Measurements from ENCODE around the gene DCLRE1C. TPM values are rescaled to one million over a fixed set of nuclear protein-coding genes. Genes with fewer than 3 reads are reported as not detected.
A peak's percentile ranks its signal among the peaks of the same experiment; 100 is the strongest.
"Not testable (repeated sequence)": the region's sequence is repeated elsewhere in the genome, so short reads cannot be mapped to it uniquely, and the experiment has no call there.

Gene DCLRE1C
- 7.5 TPM in 2 replicates for polyA plus RNA-seq
- 12.3 and 13.1 TPM in 2 replicates for polyA minus RNA-seq

GRCh38 chr10:14954001-14954770 is at the start of gene DCLRE1C:
Gene DCLRE1C, minus strand, starts transcription at chr10:14954096. Its CDS starts 86 bp downstream, at chr10:14954010.
- Histone ChIP-seq H3K9me2 (ENCODE audit: insufficient read depth, low read length) (no peaks in the 10 kb centered on the region), H3K79me2 (replicated peaks; ENCODE audit: insufficient read depth, low read length) (no peaks in the 10 kb centered on the region), H3K9ac (ENCODE audit: low read length) (peak within 1 kb of the TSS; percentile 64), H3K4me3 (ENCODE audit: low read length) (peak within 1 kb of the TSS; percentile 87), H3K4me2 (ENCODE audit: low read length) (peak within 1 kb of the TSS; percentile 66), H2AFZ (ENCODE audit: low read depth, low read length) (peak within 1 kb of the TSS; percentile 81), H3K27me3 (ENCODE audit: insufficient read depth, low read depth, low read length) (no peaks in the 10 kb centered on the region), H3K27ac (ENCODE audit: low read length) (peak within 1 kb of the TSS; percentile 25), H3F3A (ENCODE audit: insufficient read depth, low read length, poor library complexity, severe bottlenecking) (no peaks in the 10 kb centered on the region), H3K36me3 (ENCODE audit: insufficient read depth, low read length) (no peaks in the 10 kb centered on the region), H4K20me1 (ENCODE audit: insufficient read depth) (no peaks in the 10 kb centered on the region), H3K9me3 (ENCODE audit: low read length) (no peaks in the 10 kb centered on the region)
- no peak for TF ChIP-seq EP300 (conservative IDR thresholded peaks at IDR 0.05; ENCODE audit: poor library complexity, severe bottlenecking)
- TF ChIP-seq SMC3 (conservative IDR thresholded peaks at IDR 0.05; ENCODE audit: poor library complexity): peak; percentile 11
- peak; percentile 98 for TF ChIP-seq MXI1 (conservative IDR thresholded peaks at IDR 0.05; ENCODE audit: poor library complexity, severe bottlenecking)
- TF ChIP-seq, protein P1, sequence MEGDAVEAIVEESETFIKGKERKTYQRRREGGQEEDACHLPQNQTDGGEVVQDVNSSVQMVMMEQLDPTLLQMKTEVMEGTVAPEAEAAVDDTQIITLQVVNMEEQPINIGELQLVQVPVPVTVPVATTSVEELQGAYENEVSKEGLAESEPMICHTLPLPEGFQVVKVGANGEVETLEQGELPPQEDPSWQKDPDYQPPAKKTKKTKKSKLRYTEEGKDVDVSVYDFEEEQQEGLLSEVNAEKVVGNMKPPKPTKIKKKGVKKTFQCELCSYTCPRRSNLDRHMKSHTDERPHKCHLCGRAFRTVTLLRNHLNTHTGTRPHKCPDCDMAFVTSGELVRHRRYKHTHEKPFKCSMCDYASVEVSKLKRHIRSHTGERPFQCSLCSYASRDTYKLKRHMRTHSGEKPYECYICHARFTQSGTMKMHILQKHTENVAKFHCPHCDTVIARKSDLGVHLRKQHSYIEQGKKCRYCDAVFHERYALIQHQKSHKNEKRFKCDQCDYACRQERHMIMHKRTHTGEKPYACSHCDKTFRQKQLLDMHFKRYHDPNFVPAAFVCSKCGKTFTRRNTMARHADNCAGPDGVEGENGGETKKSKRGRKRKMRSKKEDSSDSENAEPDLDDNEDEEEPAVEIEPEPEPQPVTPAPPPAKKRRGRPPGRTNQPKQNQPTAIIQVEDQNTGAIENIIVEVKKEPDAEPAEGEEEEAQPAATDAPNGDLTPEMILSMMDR (IDR thresholded peaks at IDR 0.05; ENCODE audit: poor library complexity, severe bottlenecking): peak; percentile 14
- no peak for TF ChIP-seq EZH2 (IDR thresholded peaks at IDR 0.05; ENCODE audit: borderline replicate concordance, insufficient read depth, low read length, poor library complexity, severe bottlenecking)
- no peak for TF ChIP-seq RAD21 (conservative IDR thresholded peaks at IDR 0.05)
- TF ChIP-seq POLR2AphosphoS5 (IDR thresholded peaks at IDR 0.05): peak; percentile 7

- Histone ChIP-seq H3K9me3 (ENCODE audit: low read length) (no peaks in the 10 kb centered on the region), H3K79me2 (replicated peaks; ENCODE audit: insufficient read depth, low read length) (no peaks in the 10 kb centered on the region), H3K9me2 (ENCODE audit: insufficient read depth, low read length) (no peaks in the 10 kb centered on the region), H3K27ac (ENCODE audit: low read length) (no peak overlapping the region), H3F3A (ENCODE audit: insufficient read depth, low read length, poor library complexity, severe bottlenecking) (no peaks in the 10 kb centered on the region), H2AFZ (ENCODE audit: low read depth, low read length) (no peak overlapping the region), H3K4me3 (ENCODE audit: low read length) (no peak overlapping the region), H4K20me1 (ENCODE audit: insufficient read depth) (no peaks in the 10 kb centered on the region), H3K27me3 (ENCODE audit: insufficient read depth, low read depth, low read length) (no peaks in the 10 kb centered on the region), H3K4me2 (ENCODE audit: low read length) (no peak overlapping the region), H3K9ac (ENCODE audit: low read length) (no peak overlapping the region), H3K36me3 (ENCODE audit: insufficient read depth, low read length) (no peaks in the 10 kb centered on the region)
- TF ChIP-seq, protein P2, sequence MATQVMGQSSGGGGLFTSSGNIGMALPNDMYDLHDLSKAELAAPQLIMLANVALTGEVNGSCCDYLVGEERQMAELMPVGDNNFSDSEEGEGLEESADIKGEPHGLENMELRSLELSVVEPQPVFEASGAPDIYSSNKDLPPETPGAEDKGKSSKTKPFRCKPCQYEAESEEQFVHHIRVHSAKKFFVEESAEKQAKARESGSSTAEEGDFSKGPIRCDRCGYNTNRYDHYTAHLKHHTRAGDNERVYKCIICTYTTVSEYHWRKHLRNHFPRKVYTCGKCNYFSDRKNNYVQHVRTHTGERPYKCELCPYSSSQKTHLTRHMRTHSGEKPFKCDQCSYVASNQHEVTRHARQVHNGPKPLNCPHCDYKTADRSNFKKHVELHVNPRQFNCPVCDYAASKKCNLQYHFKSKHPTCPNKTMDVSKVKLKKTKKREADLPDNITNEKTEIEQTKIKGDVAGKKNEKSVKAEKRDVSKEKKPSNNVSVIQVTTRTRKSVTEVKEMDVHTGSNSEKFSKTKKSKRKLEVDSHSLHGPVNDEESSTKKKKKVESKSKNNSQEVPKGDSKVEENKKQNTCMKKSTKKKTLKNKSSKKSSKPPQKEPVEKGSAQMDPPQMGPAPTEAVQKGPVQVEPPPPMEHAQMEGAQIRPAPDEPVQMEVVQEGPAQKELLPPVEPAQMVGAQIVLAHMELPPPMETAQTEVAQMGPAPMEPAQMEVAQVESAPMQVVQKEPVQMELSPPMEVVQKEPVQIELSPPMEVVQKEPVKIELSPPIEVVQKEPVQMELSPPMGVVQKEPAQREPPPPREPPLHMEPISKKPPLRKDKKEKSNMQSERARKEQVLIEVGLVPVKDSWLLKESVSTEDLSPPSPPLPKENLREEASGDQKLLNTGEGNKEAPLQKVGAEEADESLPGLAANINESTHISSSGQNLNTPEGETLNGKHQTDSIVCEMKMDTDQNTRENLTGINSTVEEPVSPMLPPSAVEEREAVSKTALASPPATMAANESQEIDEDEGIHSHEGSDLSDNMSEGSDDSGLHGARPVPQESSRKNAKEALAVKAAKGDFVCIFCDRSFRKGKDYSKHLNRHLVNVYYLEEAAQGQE (IDR thresholded peaks at IDR 0.05; ENCODE audit: borderline replicate concordance): no peak
- TF ChIP-seq POLR2AphosphoS5 (IDR thresholded peaks at IDR 0.05): no peak
- TF ChIP-seq EP300 (conservative IDR thresholded peaks at IDR 0.05; ENCODE audit: poor library complexity, severe bottlenecking): no peak
- TF ChIP-seq RAD21 (conservative IDR thresholded peaks at IDR 0.05): no peak
- TF ChIP-seq EZH2 (IDR thresholded peaks at IDR 0.05; ENCODE audit: borderline replicate concordance, insufficient read depth, low read length, poor library complexity, severe bottlenecking): no peak
- TF ChIP-seq, protein P1 (IDR thresholded peaks at IDR 0.05; ENCODE audit: poor library complexity, severe bottlenecking): no peak
- no peak for TF ChIP-seq SMC3 (conservative IDR thresholded peaks at IDR 0.05; ENCODE audit: poor library complexity)
- TF ChIP-seq MXI1 (conservative IDR thresholded peaks at IDR 0.05; ENCODE audit: poor library complexity, severe bottlenecking): no peak
- TF ChIP-seq TAF1 (IDR thresholded peaks at IDR 0.05; ENCODE audit: low read depth): no peak
These were observed 42.2 kb upstream of the DCLRE1C start for GRCh38 chr10:14995964-14996565.

DNA sequence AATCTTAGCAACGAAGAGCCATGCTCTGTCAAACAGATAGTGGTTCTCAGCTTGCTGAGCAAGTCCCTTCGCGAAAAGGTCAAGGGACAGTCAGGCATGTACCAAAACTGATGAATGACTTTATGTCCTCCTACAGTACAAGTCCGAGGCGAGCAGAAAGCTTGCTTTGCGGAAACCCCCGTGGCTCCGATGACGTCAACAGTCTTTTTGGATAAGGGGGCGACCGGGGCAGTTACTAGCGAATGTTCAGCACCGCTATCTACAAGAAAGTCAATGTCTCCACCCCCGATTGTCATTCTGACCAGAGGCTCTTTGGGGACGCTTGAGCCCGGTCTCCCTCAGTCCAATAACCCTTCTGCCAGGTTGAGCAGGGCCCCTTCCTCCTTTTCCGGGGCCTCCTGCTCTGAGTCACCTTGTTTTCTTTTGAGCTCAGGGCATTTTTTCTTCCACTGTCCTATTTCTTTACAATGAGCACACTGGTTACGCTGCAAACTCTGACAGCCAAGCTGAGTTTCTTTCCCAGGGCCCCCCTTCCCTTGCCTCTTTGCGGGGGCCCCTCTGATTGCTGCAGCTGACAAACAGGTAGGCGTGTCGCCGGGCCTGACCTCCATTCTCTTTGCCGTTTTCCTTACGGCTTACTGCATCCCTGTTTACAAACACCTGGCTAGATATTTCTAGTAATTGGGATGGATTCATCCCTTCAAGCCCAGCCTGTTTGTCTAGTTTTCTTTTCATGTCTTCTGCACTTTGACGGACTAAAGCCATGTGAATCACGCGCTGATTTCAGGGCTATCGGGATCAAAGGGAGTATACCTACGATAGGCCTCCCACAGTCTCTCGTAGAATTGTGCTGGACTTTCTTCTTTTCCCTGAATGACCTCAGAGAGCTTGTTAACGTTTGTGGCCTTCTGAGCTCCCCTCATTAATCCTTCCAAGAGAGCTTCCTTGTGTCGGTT is 39.9 kb upstream of the DCLRE1C start:
- H3K27ac ChIP-seq (ENCODE audit: low read length); H3K4me3 ChIP-seq (ENCODE audit: low read length); H2AFZ ChIP-seq (ENCODE audit: low read depth, low read length); H3K9ac ChIP-seq (ENCODE audit: low read length); H4K20me1 ChIP-seq (ENCODE audit: insufficient read depth); H3K27me3 ChIP-seq (ENCODE audit: insufficient read depth, low read depth, low read length); H3K9me2 ChIP-seq (ENCODE audit: insufficient read depth, low read length); H3F3A ChIP-seq (ENCODE audit: insufficient read depth, low read length, poor library complexity, severe bottlenecking); H3K4me2 ChIP-seq (ENCODE audit: low read length); H3K36me3 ChIP-seq (ENCODE audit: insufficient read depth, low read length); H3K79me2 ChIP-seq (replicated peaks; ENCODE audit: insufficient read depth, low read length); H3K9me3 ChIP-seq (ENCODE audit: low read length): not testable (repeated sequence)

Measured in neural cell (in vitro differentiated cells).